Breast epithelium (tissue), 3 donors: Measurements from ENCODE around the gene PTPRN2.

Experiments
- POLR2A ChIP-seq: fragments of 450-650 bp; IDR thresholded peaks from one replicate; pipeline ENCODE4 v1.6.1; 2016; ENCODE audit warnings: antibody characterized with exemption, mild to moderate bottlenecking, moderate library complexity
- TF ChIP-seq, protein P1 (sequence below), 3 donors: fragments of 450-650 bp; IDR thresholded peaks; one replicate each; pipeline ENCODE4 v1.5.1; 2016 to 2017; ENCODE audit warnings: antibody characterized with exemption in 3 of 3, mild to moderate bottlenecking in 3 of 3, moderate library complexity in 3 of 3

DNA sequence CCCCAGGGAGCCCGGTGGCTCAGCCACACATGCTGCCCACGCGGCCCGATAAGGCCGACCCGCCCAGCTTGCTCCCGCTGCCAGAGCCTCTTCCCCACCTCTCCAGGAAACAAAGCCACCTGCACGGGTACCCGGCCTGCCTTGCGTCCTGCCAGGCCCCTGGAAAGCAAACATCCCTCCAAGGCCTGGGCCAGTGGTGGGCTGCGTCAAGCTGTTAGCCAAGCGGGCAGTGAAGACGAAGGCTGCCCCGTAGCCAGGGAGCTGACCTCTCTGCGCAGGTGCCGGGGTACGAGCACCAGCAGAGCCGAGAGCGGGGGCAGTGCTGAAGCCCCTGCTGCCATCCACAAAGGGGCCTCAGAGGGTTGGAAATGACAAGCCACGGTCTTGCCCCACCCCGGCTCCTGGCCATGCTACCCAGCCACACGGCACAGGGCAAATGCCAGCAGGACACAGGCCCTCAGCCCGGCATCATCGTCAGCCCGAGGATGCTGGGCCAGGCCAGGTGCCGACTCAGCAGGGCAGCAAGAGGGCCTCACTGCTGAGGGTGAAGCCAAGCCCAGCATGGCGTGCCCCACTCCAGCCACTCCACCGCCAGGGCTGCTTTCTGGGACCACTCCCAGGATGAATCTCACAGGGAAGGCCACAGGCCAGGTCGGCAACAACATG lies 140.0 kb downstream of the PTPRN2 start:
- no peak for TF ChIP-seq POLR2A
- TF ChIP-seq, protein P1, sequence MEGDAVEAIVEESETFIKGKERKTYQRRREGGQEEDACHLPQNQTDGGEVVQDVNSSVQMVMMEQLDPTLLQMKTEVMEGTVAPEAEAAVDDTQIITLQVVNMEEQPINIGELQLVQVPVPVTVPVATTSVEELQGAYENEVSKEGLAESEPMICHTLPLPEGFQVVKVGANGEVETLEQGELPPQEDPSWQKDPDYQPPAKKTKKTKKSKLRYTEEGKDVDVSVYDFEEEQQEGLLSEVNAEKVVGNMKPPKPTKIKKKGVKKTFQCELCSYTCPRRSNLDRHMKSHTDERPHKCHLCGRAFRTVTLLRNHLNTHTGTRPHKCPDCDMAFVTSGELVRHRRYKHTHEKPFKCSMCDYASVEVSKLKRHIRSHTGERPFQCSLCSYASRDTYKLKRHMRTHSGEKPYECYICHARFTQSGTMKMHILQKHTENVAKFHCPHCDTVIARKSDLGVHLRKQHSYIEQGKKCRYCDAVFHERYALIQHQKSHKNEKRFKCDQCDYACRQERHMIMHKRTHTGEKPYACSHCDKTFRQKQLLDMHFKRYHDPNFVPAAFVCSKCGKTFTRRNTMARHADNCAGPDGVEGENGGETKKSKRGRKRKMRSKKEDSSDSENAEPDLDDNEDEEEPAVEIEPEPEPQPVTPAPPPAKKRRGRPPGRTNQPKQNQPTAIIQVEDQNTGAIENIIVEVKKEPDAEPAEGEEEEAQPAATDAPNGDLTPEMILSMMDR (IDR thresholded peaks at IDR 0.05) = no peak
